H1 (cell line): Measurements from ENCODE around the gene DNAJA3. TPM values are rescaled to one million over a fixed set of nuclear protein-coding genes. Genes with fewer than 3 reads are reported as not detected.

ENCODE experiments used
- FOSL1 ChIP-seq: IDR thresholded peaks from 2 replicates; pipeline ENCODE4 v1.6.1; 2011; ENCODE audit warnings: mild to moderate bottlenecking, low read depth, low read length, moderate library complexity; ENCODE audit not compliant: insufficient read depth
- SIRT6 ChIP-seq: IDR thresholded peaks from one replicate; pipeline ENCODE4 v1.7.1; 2012; ENCODE audit warnings: low read length, inconsistent platforms
- SIX5 ChIP-seq: IDR thresholded peaks from 2 replicates; pipeline ENCODE4 v1.6.1; 2011; ENCODE audit warnings: mild to moderate bottlenecking, low read depth, low read length
- USF2 ChIP-seq: IDR thresholded peaks from 2 replicates; pipeline ENCODE4 v1.6.1; 2011; ENCODE audit warnings: low read length, improper control_type of control experiment
- polyA plus RNA-seq, 7 experiments: library from polyadenylated mRNA; depleted of rRNA in 3 of 7; stranded (reverse) in 5 of 7; unstranded in 2 of 7; fragments of >200 nt in 5 of 7; fragments of 200-250 nt in 2 of 7; gene quantifications; 1 replicate in 5 of 7; 2 replicates in 1 of 7; 4 replicates in 1 of 7; pipeline versions ENCODE4 v1.2.1 to v1.2.3, GENCODE V29; 2011 to 2013; ENCODE audit warnings: missing spikeins in 2 of 7, mixed read lengths in 2 of 7
- total RNA-seq: library from RNA; stranded (reverse); fragmentation: NEBNext Ultra II Directional; extraction: Animal tissue kit (Norgen Biotek cat#: 25700); gene quantifications from 2 replicates; pipeline ENCODE4 v1.2.1, GENCODE V29; 2021

Gene DNAJA3
- total and polyA plus RNA-seq, 2 of the 8 experiments (the other 6 are each of a cell fraction or from before 2014, with no cell fraction given): 37.3 to 59.1 TPM

GRCh38 chr16:4412854-4413253 lies 12.8 kb upstream of the DNAJA3 start (continued):
- TF ChIP-seq SIX5 (no peak), FOSL1 (no peak), USF2 (no peak), SIRT6 (no peak)
